H1 (cell line): Measurements from ENCODE around the gene TIGD2. TPM values are rescaled to one million over a fixed set of nuclear protein-coding genes. Genes with fewer than 3 reads are reported as not detected.

Experiments used
- RBBP5 ChIP-seq: IDR thresholded peaks from 2 replicates; pipeline ENCODE4 v1.7.1; 2012; ENCODE audit warnings: low read depth, mild to moderate bottlenecking, inconsistent platforms, low read length, moderate library complexity, borderline replicate concordance
- USF2 ChIP-seq: IDR thresholded peaks from 2 replicates; pipeline ENCODE4 v1.6.1; 2011; ENCODE audit warnings: low read length, improper control_type of control experiment
- polyA plus RNA-seq, 7 experiments: library from polyadenylated mRNA; depleted of rRNA in 3 of 7; stranded (reverse) in 5 of 7; unstranded in 2 of 7; fragments of >200 nt in 5 of 7; fragments of 200-250 nt in 2 of 7; gene quantifications; 1 replicate in 5 of 7; 2 replicates in 1 of 7; 4 replicates in 1 of 7; pipeline versions ENCODE4 v1.2.1 to v1.2.3, GENCODE V29; 2011 to 2013; ENCODE audit warnings: missing spikeins in 2 of 7, mixed read lengths in 2 of 7
- total RNA-seq: library from RNA; stranded (reverse); fragmentation: NEBNext Ultra II Directional; extraction: Animal tissue kit (Norgen Biotek cat#: 25700); gene quantifications from 2 replicates; pipeline ENCODE4 v1.2.1, GENCODE V29; 2021

Gene TIGD2
- total and polyA plus RNA-seq, 2 of the 8 experiments (the other 6 are each of a cell fraction or from before 2014, with no cell fraction given), result 2.4 to 5.7 TPM

DNA sequence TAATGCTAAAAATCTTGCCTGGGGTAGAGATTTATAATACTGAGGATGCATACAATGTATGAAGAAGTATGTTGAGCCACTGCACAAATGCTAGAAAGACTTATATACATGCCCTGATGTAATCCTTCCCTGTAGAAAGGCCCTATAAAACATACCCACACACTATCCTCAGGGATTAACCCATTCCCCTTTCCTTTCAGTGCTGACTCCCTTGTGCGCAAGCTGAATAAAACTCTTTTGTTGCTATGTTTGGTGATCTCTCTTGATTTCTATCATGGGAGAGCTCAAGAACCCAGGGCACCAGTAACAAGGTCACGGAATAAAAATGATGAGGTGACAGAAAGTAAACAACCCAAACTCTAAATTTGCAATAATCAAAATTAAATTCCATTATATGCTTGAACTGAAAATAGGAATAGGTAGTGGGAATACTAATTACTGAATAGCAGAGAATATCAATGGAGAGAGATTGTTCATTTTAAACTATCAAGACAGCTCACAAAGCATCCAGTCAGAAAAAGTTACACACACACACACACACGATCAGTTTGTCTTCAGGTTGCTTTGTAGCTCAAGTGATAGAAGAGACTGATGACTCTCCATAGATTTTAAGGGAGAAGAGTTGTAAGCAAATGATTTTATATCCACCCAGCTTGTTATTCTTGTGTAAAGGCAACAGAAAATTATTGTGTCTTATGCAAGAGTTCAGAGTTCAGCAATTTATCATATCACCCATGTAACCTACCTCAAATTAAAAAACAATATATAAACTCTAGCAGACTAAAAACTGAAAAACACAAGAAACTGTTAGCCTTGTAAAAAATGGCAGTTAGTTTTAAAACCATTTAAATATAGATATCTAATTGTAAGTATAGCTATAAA, 14.8 kb downstream of the TIGD2 start (continued):
- TF ChIP-seq USF2 (no peak), RBBP5 (no peak)
